Panc1 (cell line): ENCODE measurements around the gene C6orf89. TPM values are rescaled to one million over a fixed set of nuclear protein-coding genes. Genes with fewer than 3 reads are reported as not detected.

ENCODE experiments used
- ATAC-seq: fragments of 200-7000 bp; cut with Tn5 transposase; 2 replicates; pipeline ENCODE4 v1.9.1; 2020; ENCODE audit warnings: mild to moderate bottlenecking, moderate library complexity
- BruUV-seq: library from RNA; stranded (reverse); fragments of 400-500 nt; replicated peaks from 2 replicates; lab custom pipeline; 2021; lab: Mats Ljungman, UMichigan
- CTCF ChIA-PET: fragments of 300-600 bp; sonication (Branson Sonifier 250); formaldehyde crosslinking; loops from one replicate; lab custom pipeline; 2022; ENCODE audit warnings: antibody characterized with exemption; lab: Charles Lee
- POLR2A ChIA-PET: fragments of 300-600 bp; sonication (Branson Sonifier 250); formaldehyde crosslinking; loops from one replicate; lab custom pipeline; 2022; ENCODE audit warnings: antibody characterized with exemption; lab: Charles Lee
- DNase-seq: peaks from one replicate; pipeline ENCODE4 v3.0.0-alpha.2; 2010; ENCODE audit warnings: low read depth, low spot score
- H3K27ac ChIP-seq: 2 replicates; pipeline ENCODE4 v1.5.1; 2011; ENCODE audit warnings: mild to moderate bottlenecking, low read length, inconsistent platforms
- H3K27me3 ChIP-seq: fragments of 200-500 bp; sonication (Bioruptor generic); 2 replicates; pipeline ENCODE4 v1.6.0; 2014; ENCODE audit warnings: low read length, inconsistent platforms; ENCODE audit not compliant: control insufficient read depth, insufficient read depth
- H3K36me3 ChIP-seq: fragments of 200-500 bp; sonication (Bioruptor generic); 2 replicates; pipeline ENCODE4 v1.5.1; 2014; ENCODE audit warnings: inconsistent platforms, mild to moderate bottlenecking, low read length, moderate library complexity; ENCODE audit not compliant: control insufficient read depth, insufficient read depth
- H3K4me1 ChIP-seq: 2 replicates; pipeline ENCODE4 v1.5.1; 2011; ENCODE audit warnings: inconsistent platforms, mild to moderate bottlenecking, low read length, moderate library complexity; ENCODE audit not compliant: control insufficient read depth, insufficient read depth
- H3K4me3 ChIP-seq, 2 experiments: 2 replicates each; pipeline ENCODE4 v1.5.1; 2011 to 2012; ENCODE audit warnings: low read depth in 2 of 2, low read length in 2 of 2, mild to moderate bottlenecking in 2 of 2, inconsistent platforms in 1 of 2, moderate library complexity in 1 of 2
- H3K9me3 ChIP-seq: fragments of 200-500 bp; sonication (Bioruptor generic); 2 replicates; pipeline ENCODE4 v1.5.1; 2014; ENCODE audit warnings: low read depth, mild to moderate bottlenecking, inconsistent platforms, low read length, moderate library complexity; ENCODE audit not compliant: control insufficient read depth, insufficient read depth
- CTCF ChIP-seq: fragments of 450-650 bp; IDR thresholded peaks from 2 replicates; pipeline ENCODE4 v1.5.1; 2017; ENCODE audit warnings: mild to moderate bottlenecking
- POLR2AphosphoS5 ChIP-seq: IDR thresholded peaks from 2 replicates; pipeline ENCODE4 v1.6.1; 2012; ENCODE audit warnings: mild to moderate bottlenecking, low read depth, low read length, moderate library complexity
- REST ChIP-seq, 2 experiments: IDR thresholded peaks; 2 replicates each; pipeline ENCODE4 v1.6.1; 2011 to 2012; ENCODE audit warnings: low read depth in 2 of 2, control low read depth in 1 of 2, low read length in 1 of 2, mild to moderate bottlenecking in 1 of 2, moderate library complexity in 1 of 2; ENCODE audit not compliant: insufficient read depth in 1 of 2
- SIN3A ChIP-seq: IDR thresholded peaks from 2 replicates; pipeline ENCODE4 v1.6.1; 2012; ENCODE audit warnings: low read depth, mild to moderate bottlenecking, low read length, moderate library complexity, borderline replicate concordance; ENCODE audit not compliant: insufficient read depth
- TCF7L2 ChIP-seq: IDR thresholded peaks from 2 replicates; pipeline ENCODE4 v1.6.1; 2011; ENCODE audit warnings: mild to moderate bottlenecking, low read depth, low read length, inconsistent platforms
- in situ Hi-C: cut with HindIII; loops from 2 replicates; pipeline ENCODE4 v1.10.0; 2016; ENCODE audit warnings: low sequenced_read_pairs, low pct_unique_long_range_greater_than_20kb
- intact Hi-C: fragments of 100-400 bp; cut with micrococcal nuclease; formaldehyde crosslinking; loops from one replicate; pipeline ENCODE4 v1.10.0; 2022; ENCODE audit not compliant: unreplicated experiment
- total RNA-seq: library from RNA; stranded (reverse); gene quantifications from one replicate; pipeline ENCODE4 v1.2.1, GENCODE V29; 2021; ENCODE audit not compliant: unreplicated experiment

Gene C6orf89
- total RNA-seq, 1 experiment from 2014 or later = 59.2 TPM

- no peaks in the 10 kb centered on the region for H3K27me3 ChIP-seq
- H3K9me3 ChIP-seq = no peaks in the 10 kb centered on the region
- CTCF ChIA-PET = interaction anchor here (0.6 kb wide), 1 partner anchor 41 kb away, joined by 6 read pairs; no protein-coding TSS in a partner anchor
- H3K4me3 ChIP-seq = no peak within 1 kb of the TSS
- in situ Hi-C loops = no loop called here
- TF ChIP-seq CTCF (no peak), TCF7L2 (no peak), REST (IDR thresholded peaks at IDR 0.05; ENCODE audit: insufficient read depth in 1 of 2, low read depth in 2 of 2, low read length in 1 of 2) (no peak), POLR2AphosphoS5 (no peak), SIN3A (no peak)
- POLR2A ChIA-PET = no interaction called here
- intact Hi-C loops = no loop called here
- H3K36me3 ChIP-seq = no peaks in the 10 kb centered on the region
- no peak within 1 kb of the TSS for H3K27ac ChIP-seq
- H3K4me1 ChIP-seq = peaks cover 2% of the 10 kb centered on the region; the same call in 1 of the 2 replicates
- DNase-seq (no peak), ATAC-seq (no peak)
- no TSS peak for BruUV-seq
Observed at GRCh38 chr6:36954262-36954931, 68.6 kb downstream of the C6orf89 start, which contains the start of gene PI16. PI16 (plus strand) TSS chr6:36954738; CDS start chr6:36954761, 23 bp downstream.

GRCh38 chr6:36955136-36955535, 69.4 kb downstream of the C6orf89 start:
- ChIA-PET CTCF (no interaction called here), POLR2A (no interaction called here)
- H3K36me3 ChIP-seq = no peaks in the 10 kb centered on the region
- no peak for ATAC-seq
- intact Hi-C loops = no loop called here
- H3K4me3 ChIP-seq = no peak overlapping the region
- no peaks in the 10 kb centered on the region for H3K4me1 ChIP-seq
- no peaks in the 10 kb centered on the region for H3K9me3 ChIP-seq
- in situ Hi-C loops = no loop called here
- TF ChIP-seq TCF7L2 (no peak), SIN3A (no peak), POLR2AphosphoS5 (no peak), CTCF (no peak), REST (IDR thresholded peaks at IDR 0.05; ENCODE audit: insufficient read depth in 1 of 2, low read depth in 2 of 2, low read length in 1 of 2) (no peak)
- no peaks in the 10 kb centered on the region for H3K27me3 ChIP-seq
- BruUV-seq = no TSS peak
- H3K27ac ChIP-seq = no peak overlapping the region
- no peak for DNase-seq
